Endothelial cell of umbilical vein (primary cell): Measurements from ENCODE around the gene ABCA10. TPM values are rescaled to one million over a fixed set of nuclear protein-coding genes. Genes with fewer than 3 reads are reported as not detected.

ENCODE experiments used
- BruUV-seq: library from RNA; stranded (reverse); fragments of 400-500 nt; replicated peaks from 2 replicates; lab custom pipeline; 2021; lab: Mats Ljungman, UMichigan
- CTCF ChIA-PET: fragments of 300-600, 350-600 bp; sonication (Branson Sonifier 250); formaldehyde crosslinking; loops from one replicate; lab custom pipeline; 2021; ENCODE audit warnings: antibody characterized with exemption, inconsistent platforms; lab: Charles Lee
- POLR2A ChIA-PET: fragments of 300-600, 350-600 bp; sonication (Branson Sonifier 250); formaldehyde crosslinking; loops from one replicate; lab custom pipeline; 2021; ENCODE audit warnings: antibody characterized with exemption, inconsistent platforms; lab: Charles Lee
- DNase-seq: peaks from one replicate; pipeline ENCODE4 v3.0.0-alpha.2; 2011; ENCODE audit warnings: low read depth, low spot score
- FAIRE-seq: peaks from 2 replicates; lab custom pipeline; 2011; peaks lifted over from hg19 to GRCh38; lab: Jason Lieb, UNC
- H2AFZ ChIP-seq: 2 replicates; pipeline ENCODE4 v1.6.0; 2012; ENCODE audit warnings: low read depth, low read length, control low read depth, inconsistent platforms
- H3K27ac ChIP-seq: 2 replicates; pipeline ENCODE4 v1.5.1; 2011; ENCODE audit warnings: low read depth, mild to moderate bottlenecking, control low read depth, low read length, moderate library complexity; ENCODE audit not compliant: insufficient read depth
- H3K27me3 ChIP-seq, 2 experiments: 2 replicates each; pipeline versions ENCODE4 v1.6.0 to v1.6.1; 2011; ENCODE audit warnings: low read length in 2 of 2, mixed read lengths in 1 of 2; ENCODE audit not compliant: control insufficient read depth in 2 of 2, insufficient read depth in 2 of 2
- H3K36me3 ChIP-seq, 2 experiments: 2 replicates in 1 of 2; 3 replicates in 1 of 2; pipeline ENCODE4 v1.5.1; 2011; ENCODE audit warnings: low read length in 2 of 2, mild to moderate bottlenecking in 1 of 2, moderate library complexity in 1 of 2; ENCODE audit not compliant: control insufficient read depth in 2 of 2, insufficient read depth in 2 of 2; ENCODE audit errors: extremely low read depth in 1 of 2
- H3K4me1 ChIP-seq: 3 replicates; pipeline ENCODE4 v1.5.1; 2011; ENCODE audit warnings: mild to moderate bottlenecking, low read length; ENCODE audit not compliant: control insufficient read depth, insufficient read depth; ENCODE audit errors: extremely low read depth
- H3K4me2 ChIP-seq: 2 replicates; pipeline ENCODE4 v1.6.1; 2011; ENCODE audit warnings: low read length, control low read depth, mixed read lengths; ENCODE audit not compliant: insufficient read depth
- H3K4me3 ChIP-seq, 3 experiments: fragments of 200-600 bp in 1 of 3; sonication (generic), shearing (Covaris generic) in 1 of 3; replicated peaks in 1 of 3; 2 replicates each; pipeline ENCODE4 v1.5.1; 2011 to 2016; ENCODE audit warnings: control low read depth in 3 of 3, low read length in 3 of 3, mild to moderate bottlenecking in 2 of 3, inconsistent platforms in 1 of 3, low read depth in 1 of 3, moderate library complexity in 1 of 3; ENCODE audit not compliant: insufficient read depth in 1 of 3
- H3K79me2 ChIP-seq: 2 replicates; pipeline ENCODE4 v1.6.0; 2012; ENCODE audit warnings: low read length, inconsistent platforms; ENCODE audit not compliant: control insufficient read depth, insufficient read depth
- H3K9ac ChIP-seq: replicated peaks from 2 replicates; pipeline ENCODE3; 2011; ENCODE audit warnings: low read length, control low read depth; ENCODE audit not compliant: insufficient read depth; ENCODE audit errors: extremely low read depth
- H3K9me1 ChIP-seq: replicated peaks from 3 replicates; pipeline ENCODE4 v1.6.0; 2011; ENCODE audit warnings: mild to moderate bottlenecking, low read length; ENCODE audit not compliant: control insufficient read depth, insufficient read depth; ENCODE audit errors: extremely low read depth
- H3K9me3 ChIP-seq: replicated peaks from 2 replicates; pipeline ENCODE4 v1.5.1; 2012; ENCODE audit warnings: low read length, inconsistent platforms; ENCODE audit not compliant: control insufficient read depth, insufficient read depth
- H4K20me1 ChIP-seq: replicated peaks from 2 replicates; pipeline ENCODE3; 2011; ENCODE audit warnings: mild to moderate bottlenecking, low read length; ENCODE audit not compliant: control insufficient read depth, insufficient read depth; ENCODE audit errors: extremely low read depth
- EZH2 ChIP-seq: IDR thresholded peaks from 2 replicates; pipeline ENCODE4 v1.6.1; 2012; ENCODE audit warnings: borderline replicate concordance, low read depth, mild to moderate bottlenecking, moderate library complexity, low read length, inconsistent platforms; ENCODE audit not compliant: severe bottlenecking
- FOS ChIP-seq: IDR thresholded peaks from 2 replicates; pipeline ENCODE4 v1.6.1; 2011; ENCODE audit warnings: mild to moderate bottlenecking, low read length, moderate library complexity, borderline replicate concordance; ENCODE audit not compliant: insufficient read depth
- GATA2 ChIP-seq: IDR thresholded peaks from 2 replicates; pipeline ENCODE4 v1.7.0; 2011; ENCODE audit warnings: low read depth, mild to moderate bottlenecking, moderate library complexity, mixed read lengths, low read length; ENCODE audit not compliant: insufficient read length, insufficient read depth
- JUN ChIP-seq: IDR thresholded peaks from 2 replicates; pipeline ENCODE4 v1.6.1; 2011; ENCODE audit warnings: borderline replicate concordance, low read depth; ENCODE audit not compliant: insufficient read length, insufficient read depth
- MAX ChIP-seq: IDR thresholded peaks from 2 replicates; pipeline ENCODE4 v1.6.1; 2011; ENCODE audit not compliant: insufficient read depth, insufficient read length
- MYC ChIP-seq: IDR thresholded peaks from one replicate; pipeline ENCODE4 v1.6.1; 2011; ENCODE audit warnings: mild to moderate bottlenecking, low read depth, low read length
- POLR2A ChIP-seq: IDR thresholded peaks from 2 replicates; pipeline ENCODE4 v1.6.1; 2012; ENCODE audit warnings: low read depth, mild to moderate bottlenecking, control low read depth, low read length
- POLR2AphosphoS5 ChIP-seq: IDR thresholded peaks from 2 replicates; pipeline ENCODE4 v1.6.1; 2012; ENCODE audit warnings: low read depth, mild to moderate bottlenecking, control low read depth, low read length, moderate library complexity; ENCODE audit not compliant: insufficient read depth
- dilution Hi-C: fragments of 300-500 bp; cut with MboI; formaldehyde crosslinking; loops from one replicate; pipeline ENCODE4 v1.15.0; 2019; ENCODE audit warnings: low sequenced_read_pairs; ENCODE audit not compliant: extremely low pct_ligation_motif_present
- intact Hi-C: fragments of 100-400 bp; cut with micrococcal nuclease; formaldehyde crosslinking; loops from one replicate; pipeline ENCODE4 v1.10.0; 2022
- polyA plus RNA-seq, 4 experiments: library from polyadenylated mRNA; depleted of rRNA in 3 of 4; stranded (reverse) in 3 of 4; unstranded in 1 of 4; fragments of >200 nt; gene quantifications; 2 replicates each; pipeline versions ENCODE4 v1.2.1 to v1.2.3, GENCODE V29; 2011 to 2012; ENCODE audit warnings: missing spikeins in 1 of 4
- total RNA-seq: library from RNA; stranded (reverse); gene quantifications from 2 replicates; pipeline ENCODE4 v1.2.3, GENCODE V29; 2021
- TF ChIP-seq, protein P1 (sequence below), 2 donors: IDR thresholded peaks; 1 replicate in 1 of 2; 2 replicates in 1 of 2; pipeline ENCODE4 v1.5.1; 2011; ENCODE audit warnings: low read length in 2 of 2, mild to moderate bottlenecking in 2 of 2, moderate library complexity in 2 of 2, control low read depth in 1 of 2, inconsistent platforms in 1 of 2, low read depth in 1 of 2; ENCODE audit not compliant: insufficient read depth in 1 of 2; ENCODE audit errors: extremely low read depth in 1 of 2

ABCA10 gene
- total and polyA plus RNA-seq, 2 donors (not counting 3 experiments of a cell fraction or from before 2014, with no cell fraction given) = 0.22 to 2.1 TPM

- no peak overlapping the region for H3K9ac ChIP-seq
- ChIA-PET POLR2A (no interaction called here), CTCF (interaction anchor here (1.1 to 2.1 kb wide), 4 partner anchors 14 to 479 kb away, joined by 3 to 15 read pairs (median 5); no protein-coding TSS in a partner anchor)
- no peaks in the 10 kb centered on the region for H3K9me3 ChIP-seq
- no peak overlapping the region for H3K4me3 ChIP-seq
- no peak overlapping the region for H2AFZ ChIP-seq
- no TSS peak for BruUV-seq
- peaks cover 0 to 9% of the 10 kb centered on the region in 2 experiments for H3K36me3 ChIP-seq
- intact Hi-C loops = no loop called here
- no peaks in the 10 kb centered on the region for H3K4me1 ChIP-seq
- no peaks in the 10 kb centered on the region for H3K9me1 ChIP-seq
- no peak for FAIRE-seq
- H3K27ac ChIP-seq = no peak overlapping the region
- H3K79me2 ChIP-seq = no peaks in the 10 kb centered on the region
- H3K27me3 ChIP-seq = no peaks in the 10 kb centered on the region
- TF ChIP-seq FOS = no peak
- TF ChIP-seq EZH2 = no peak
- TF ChIP-seq JUN = no peak
- TF ChIP-seq MYC = no peak
- TF ChIP-seq GATA2 = no peak
- TF ChIP-seq, protein P1, sequence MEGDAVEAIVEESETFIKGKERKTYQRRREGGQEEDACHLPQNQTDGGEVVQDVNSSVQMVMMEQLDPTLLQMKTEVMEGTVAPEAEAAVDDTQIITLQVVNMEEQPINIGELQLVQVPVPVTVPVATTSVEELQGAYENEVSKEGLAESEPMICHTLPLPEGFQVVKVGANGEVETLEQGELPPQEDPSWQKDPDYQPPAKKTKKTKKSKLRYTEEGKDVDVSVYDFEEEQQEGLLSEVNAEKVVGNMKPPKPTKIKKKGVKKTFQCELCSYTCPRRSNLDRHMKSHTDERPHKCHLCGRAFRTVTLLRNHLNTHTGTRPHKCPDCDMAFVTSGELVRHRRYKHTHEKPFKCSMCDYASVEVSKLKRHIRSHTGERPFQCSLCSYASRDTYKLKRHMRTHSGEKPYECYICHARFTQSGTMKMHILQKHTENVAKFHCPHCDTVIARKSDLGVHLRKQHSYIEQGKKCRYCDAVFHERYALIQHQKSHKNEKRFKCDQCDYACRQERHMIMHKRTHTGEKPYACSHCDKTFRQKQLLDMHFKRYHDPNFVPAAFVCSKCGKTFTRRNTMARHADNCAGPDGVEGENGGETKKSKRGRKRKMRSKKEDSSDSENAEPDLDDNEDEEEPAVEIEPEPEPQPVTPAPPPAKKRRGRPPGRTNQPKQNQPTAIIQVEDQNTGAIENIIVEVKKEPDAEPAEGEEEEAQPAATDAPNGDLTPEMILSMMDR (IDR thresholded peaks at IDR 0.05; ENCODE audit: extremely low read depth in 1 of 2, insufficient read depth in 1 of 2, low read depth in 1 of 2, low read length in 2 of 2) = no peak
- TF ChIP-seq POLR2A = no peak
- no peak for TF ChIP-seq MAX
- no peak for TF ChIP-seq POLR2AphosphoS5
- H3K4me2 ChIP-seq = no peak overlapping the region
- dilution Hi-C loops = no loop called here
- no peaks in the 10 kb centered on the region for H4K20me1 ChIP-seq
- DNase-seq = no peak
These were observed 22.0 kb upstream of the ABCA10 start for GRCh38 chr17:69250641-69251040.
